HG02623 (cell line): ENCODE measurements around the gene CBFB.
"Not testable (repeated sequence)": the region's sequence is repeated elsewhere in the genome, so short reads cannot be mapped to it uniquely, and the experiment has no call there.

ENCODE experiments used
- ATAC-seq: cut with Tn5 transposase; IDR thresholded peaks from one replicate; pipeline ENCODE4 v1.9.1; 2021; ENCODE audit warnings: moderate library complexity; ENCODE audit not compliant: unreplicated experiment

Gene CBFB

DNA sequence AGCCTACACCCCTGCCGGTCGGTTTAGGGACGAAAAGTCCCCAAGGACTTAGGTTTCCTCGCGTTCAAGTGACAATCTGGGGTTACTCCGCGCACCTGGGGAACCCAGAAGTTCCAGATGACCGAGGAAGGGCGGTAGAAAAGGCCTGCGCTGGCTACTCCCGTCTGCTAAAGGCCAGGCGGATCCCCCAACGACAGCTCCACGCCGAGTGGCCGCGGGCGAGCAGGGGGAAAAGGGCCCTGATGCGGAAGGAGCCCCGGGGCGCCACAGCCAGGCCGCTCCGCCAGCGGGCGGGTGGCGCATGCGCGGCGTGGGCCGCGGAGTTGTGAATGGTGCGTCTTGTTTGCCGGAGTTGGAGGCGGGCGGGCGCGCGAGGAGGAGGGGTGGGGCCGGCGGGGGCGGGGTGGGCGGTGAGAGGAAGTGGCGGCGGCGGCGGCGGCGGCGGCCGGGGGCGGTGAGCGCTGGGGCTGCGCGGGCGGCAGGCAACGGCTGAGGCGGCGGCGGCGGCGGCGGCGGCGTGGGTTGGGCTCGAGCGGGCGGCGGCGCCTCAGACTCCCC is at the start of gene CBFB:
CBFB (plus strand) TSS at position 454 of the 558 bp plus-strand sequence. CDS start 259 bp downstream, outside the sequence.
- ATAC-seq, result peak; percentile 72

DNA sequence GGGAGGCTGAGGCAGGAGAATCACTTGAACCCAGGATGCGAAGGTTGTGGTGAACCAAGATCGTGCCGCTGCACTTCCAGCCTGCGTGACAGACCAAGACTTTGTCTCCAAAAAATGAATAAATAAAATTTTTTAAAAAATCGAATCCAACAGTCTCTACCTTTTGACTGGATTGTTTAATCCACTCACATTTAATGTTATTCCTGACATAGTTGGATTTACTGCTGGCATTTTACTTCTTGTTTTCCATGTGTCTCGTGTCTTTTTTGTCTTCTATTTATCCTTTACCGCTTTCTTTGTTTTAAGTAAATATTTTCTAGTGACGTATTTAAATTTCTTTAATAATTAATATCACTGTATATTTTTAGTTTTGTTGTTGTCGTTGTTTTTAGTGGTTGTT is 45.9 kb upstream of the CBFB start:
- no peak for ATAC-seq

DNA sequence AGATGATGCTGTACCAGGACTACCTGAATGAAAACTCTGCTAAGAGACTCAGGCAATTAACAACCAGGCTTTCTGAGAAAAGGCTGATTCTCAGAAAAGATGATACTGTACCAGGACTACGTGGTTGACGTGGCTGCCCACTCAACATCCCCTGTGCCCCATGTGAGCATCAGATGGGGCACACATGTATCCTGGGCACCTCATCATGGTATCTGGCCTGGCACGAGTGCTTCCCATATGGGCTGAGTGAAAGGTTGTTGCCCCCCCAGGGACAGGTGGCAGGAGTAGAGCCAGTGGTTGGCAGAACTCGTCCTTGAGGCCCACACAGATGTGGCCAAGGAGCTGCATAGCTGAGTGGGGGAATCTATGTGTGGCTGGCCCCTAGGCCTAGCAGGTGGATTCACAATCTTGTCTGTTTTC is 44.0 kb upstream of the CBFB start:
- ATAC-seq, result no peak

DNA sequence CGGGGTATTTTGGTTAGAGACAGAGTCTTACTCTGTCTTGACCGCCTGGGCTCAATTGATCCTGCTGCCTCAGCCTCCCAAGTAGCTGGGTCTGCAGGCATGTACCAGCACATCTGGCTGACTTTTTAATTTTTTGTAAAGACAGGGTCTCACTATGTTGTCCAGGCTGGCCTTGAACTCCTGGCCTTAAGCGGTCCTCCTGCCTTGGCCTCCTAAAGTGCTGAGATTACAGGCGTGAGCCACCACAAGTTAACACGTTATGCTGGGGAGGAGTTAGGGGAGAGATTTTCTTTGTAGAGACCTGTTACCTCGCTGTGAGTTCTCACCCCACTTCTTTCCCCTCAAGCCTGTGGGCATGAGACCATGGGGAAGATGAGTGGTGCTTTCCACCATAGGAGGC is 42.4 kb upstream of the CBFB start:
- no peak for ATAC-seq

DNA sequence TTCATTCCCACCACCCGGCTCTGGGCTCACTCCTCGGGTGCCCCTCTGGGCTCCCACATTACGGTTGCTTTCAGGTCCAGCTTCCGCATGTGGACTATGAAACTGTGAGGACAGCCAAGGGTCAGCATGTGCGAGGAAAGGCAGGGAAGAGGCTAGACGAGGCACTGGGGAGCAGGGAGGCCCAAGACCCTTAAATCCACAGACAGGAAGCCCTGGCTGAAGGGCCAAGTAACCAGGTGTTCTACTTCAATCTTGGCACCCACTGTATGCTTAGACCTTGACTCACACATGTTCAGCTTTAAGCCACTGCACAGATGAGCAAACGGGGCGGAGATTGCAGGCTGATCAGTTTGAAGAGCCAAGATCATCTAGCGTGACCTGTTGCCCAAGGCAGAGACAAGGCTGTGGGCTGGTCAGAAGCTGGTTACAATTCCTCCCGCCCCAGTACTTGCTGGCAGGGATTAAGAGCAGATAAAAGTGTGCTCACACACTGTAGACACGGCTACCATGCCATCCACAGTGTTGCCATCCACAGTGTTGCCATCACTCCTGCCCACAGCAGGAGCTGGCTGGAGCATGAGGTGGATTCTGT is 40.7 kb upstream of the CBFB start, which contains the start of gene CES4A:
CES4A (plus strand) TSS at position 393 of the 592 bp plus-strand sequence; CDS start at position 577, 184 bp downstream.
- no peak for ATAC-seq

DNA sequence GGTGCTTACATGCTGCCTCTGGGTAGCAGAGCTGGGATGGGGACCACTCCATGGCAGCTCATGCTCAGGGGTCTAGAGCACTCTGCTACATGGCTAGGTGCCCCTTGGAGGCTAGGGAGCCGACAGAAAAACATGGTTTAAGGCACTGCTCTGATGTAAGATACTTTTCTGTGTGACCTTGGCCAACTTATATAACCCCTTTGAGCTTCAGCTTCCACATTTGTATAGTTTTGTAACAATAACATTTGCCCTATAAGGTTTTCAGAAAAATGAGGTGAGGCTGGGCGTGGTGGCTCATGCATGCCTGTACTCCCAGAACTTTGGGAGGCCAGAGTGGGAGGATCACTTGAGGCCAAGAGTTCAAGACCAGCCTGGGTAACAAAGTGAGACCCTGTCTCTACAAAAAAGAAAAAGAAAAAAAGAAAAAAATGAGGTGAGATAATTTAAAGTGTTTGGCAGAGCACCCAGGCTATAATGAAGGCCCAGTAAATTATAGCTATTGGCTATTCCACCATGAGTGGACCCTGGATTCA is 37.3 kb upstream of the CBFB start:
- no peak for ATAC-seq

DNA sequence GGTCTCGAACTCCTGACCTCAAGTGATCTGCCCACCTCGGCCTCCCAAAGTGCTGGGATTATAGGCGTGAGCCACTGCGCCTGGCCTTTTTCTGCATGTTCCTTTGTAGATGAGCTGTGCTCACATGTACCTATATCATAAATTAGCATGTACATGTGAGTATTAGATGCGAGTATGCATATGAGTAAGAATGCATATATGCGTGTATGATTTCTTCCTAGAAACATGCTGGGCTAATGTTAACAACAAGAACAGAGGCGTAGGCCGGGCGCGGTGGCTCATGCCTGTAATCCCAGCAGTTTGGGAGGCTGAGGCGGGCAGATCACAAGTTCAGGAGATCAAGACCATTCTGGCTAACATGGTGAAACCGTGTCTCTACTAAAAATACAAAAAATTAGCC is 35.4 kb upstream of the CBFB start:
- not testable (repeated sequence) for ATAC-seq

DNA sequence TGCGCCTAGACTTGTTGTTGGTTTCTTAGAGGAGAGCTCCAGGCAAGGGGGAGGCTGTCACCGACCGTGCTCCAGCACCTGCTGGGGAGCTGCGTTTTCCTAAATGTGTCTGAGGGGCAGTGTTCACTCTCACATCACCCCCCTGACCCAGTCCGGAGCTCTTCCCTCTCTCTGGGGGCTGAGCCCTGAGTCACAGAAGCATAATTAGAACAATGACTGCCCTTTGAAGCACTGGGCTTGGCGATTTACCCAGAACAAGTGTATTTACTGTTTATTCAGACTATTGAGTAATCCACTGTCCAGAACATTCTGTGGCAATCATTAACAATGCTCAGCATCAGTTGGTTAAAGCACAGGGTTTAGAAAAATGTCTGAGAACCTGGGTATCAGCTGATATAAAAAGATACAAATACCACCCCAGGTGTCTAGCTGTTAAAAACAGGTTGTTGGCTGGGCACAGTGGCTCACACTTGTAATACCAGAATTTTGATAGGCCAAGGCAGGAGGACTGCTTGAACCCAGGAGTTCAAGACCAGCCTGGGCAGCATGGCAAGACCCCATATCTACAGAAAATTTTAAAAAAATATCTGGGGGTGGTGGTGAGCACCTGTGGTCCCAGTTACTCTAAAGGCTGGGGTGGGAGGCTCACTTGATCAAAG is 32.5 kb upstream of the CBFB start:
- no peak for ATAC-seq

DNA sequence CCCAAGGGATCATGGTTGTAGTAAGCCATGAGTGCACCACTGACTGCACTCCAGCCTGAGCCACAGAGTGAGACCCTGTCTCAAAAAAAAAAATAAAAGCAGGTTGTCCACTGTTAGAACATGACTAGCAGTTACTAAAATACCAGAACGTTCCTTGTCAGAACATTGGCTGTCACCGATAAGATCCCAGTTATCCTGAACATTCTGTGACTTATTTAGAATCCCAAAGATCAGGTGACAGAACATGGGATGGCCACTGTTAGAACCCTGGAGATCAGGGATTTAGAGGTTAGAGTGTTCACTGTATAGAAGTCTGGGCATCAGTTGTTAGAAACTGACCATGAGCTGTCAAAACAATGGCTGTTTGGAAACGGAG is 32.0 kb upstream of the CBFB start:
- ATAC-seq, result no peak

DNA sequence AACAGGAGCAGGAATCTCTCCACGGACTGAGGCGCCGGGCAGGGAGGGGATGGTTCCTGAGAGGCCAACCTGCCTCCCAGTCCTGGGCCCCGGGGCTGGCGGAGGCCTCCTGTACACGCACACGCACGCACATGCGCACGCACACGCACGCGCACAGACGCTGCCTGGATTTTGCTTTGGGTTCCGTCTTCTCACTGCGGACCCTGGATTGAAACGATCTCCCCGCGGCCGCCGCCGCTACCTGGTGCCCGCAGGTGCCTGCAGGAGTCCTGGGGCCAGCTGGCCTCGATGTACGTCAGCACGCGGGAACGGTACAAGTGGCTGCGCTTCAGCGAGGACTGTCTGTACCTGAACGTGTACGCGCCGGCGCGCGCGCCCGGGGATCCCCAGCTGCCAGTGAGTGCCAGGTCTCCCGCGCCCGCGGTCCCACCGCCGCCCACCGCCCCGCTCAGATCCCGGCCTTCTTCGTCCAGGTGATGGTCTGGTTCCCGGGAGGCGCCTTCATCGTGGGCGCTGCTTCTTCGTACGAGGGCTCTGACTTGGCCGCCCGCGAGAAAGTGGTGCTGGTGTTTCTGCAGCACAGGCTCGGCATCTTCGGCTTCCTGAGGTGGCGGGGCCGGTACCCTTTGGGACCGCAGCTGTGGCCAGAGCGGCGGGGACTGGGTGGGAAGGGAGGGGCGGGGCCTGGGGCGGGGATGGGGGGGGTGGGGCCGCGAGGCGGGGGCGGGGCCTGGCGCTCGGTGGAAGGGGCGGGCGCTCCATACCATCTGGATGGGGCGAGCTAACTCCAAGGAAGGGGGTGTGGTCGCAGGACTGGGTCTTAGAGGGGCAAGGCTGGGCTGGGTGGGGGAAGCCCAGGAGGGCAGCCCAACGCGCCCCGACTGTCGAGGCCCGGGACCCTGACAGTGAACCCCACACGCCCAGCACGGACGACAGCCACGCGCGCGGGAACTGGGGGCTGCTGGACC is 28.3 kb upstream of the CBFB start:
- ATAC-seq, result no peak

DNA sequence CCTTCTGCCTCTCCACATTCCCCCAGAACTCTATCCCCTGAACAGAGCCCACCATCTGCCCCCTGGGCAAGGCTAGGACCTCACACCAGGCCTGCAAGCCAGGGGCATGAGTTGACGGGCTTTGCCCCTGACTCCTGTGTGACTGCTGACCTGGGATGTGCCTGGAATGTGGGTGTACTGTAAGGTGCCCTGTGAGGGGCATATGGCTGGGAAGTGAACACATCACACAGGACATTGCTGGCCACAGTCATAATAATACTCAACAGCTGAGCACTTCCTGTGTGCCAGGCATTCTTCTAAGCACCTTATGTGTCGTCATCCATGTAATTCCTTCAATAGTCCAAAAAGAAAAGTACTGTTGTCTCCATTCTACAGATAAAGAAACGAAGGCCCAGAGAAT is 27.2 kb upstream of the CBFB start:
- ATAC-seq, result no peak

DNA sequence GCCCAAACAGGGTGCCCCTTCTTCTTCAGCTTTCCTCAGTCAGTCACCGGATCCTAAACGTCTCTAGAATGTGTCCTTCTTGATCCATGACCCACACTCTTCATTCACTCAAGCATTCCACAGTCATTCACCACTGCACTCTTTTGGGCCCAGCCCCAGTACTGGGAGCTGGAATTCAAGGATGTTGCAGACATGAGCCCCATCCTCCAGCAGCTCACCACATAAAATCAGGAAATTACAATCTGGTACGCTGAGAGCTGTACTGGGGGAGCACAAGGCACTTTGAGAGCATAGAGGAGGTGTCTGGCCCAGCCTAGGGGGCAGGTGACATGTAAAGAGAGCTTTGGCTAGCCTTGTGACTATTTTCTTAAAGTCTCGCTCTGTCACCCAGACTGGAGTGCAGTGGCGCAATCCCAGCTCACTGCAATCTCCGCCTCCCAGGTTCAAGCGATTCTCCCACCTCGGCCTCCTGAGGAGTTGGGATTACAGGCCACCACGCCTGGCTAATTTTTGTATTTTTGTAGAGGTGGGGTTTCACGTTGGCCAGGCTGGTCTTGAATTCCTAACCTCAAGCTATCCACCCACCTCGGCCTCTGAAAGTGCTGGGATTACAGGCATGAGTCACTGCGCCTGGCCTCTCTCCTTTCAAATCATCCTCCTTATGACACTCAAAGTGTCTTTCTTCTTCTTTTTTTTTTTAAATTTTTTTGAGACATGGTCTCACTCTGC is 21.9 kb upstream of the CBFB start:
- no peak for ATAC-seq

DNA sequence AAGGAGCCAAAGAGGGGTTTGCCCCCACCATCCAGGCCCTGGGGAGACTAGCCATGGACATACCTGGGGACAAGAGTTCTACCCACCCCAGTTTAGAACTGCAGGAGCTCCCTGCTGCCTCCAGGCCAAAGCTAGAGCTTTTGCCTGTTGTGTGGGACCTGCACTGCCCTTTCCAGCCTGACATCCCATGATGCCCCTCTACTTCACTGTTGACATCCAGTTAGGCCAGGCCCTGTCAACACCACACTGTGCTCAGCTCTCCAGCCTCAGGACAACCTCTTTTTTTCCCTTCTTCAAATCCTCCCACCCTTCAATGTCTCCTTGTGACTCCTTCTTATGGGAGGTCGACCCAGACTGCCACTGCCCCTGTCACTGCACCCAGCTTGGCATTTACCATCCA is 19.8 kb upstream of the CBFB start:
- no peak for ATAC-seq

DNA sequence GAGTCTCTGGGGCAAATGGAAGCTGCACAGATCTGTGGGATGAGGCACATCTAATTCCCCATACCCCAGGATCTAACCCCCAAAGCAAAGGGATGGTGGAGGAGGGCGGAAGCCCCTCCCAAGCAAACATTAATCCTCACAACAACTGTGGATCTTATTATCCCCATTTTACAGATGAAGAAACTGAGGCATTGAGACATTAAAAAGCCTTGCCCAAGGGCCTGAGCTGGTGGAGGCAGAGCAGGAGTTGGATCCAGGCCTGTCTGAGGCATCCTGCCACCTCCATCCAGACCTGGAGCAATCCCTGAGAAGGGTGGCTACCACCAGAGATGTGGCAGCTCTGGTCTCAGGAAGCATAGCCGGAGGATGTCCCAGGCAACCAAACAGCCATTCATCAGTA is 17.7 kb upstream of the CBFB start:
- no peak for ATAC-seq

DNA sequence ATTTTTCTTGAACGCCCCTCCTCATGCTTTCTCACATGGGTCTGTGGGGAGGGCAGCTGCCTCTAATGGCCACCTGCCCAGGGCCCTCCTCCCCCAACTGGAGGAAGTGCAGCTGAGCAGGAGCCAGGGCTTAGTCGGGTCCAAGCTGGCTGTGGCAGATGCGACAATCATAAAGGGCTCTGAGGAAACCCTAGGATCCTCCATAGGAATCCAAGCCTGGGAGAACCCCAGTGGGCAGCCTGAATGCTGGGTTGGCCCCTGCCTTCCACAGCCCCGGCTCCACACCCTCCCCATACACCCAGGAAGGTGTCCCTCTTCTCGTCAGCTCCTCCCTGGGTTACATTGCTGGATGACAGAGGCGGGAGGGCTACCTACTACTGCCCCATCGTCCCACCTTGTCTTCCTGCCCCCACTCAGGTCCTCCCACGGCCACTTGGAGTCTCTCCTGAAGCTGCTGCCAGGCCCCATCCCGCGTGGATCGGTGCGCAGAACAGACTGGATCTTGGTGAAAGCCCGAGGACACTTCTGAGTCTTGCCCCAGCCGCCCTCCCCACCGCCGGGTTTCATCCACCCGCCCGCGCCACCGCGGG is 15.6 kb upstream of the CBFB start:
- no peak for ATAC-seq

DNA sequence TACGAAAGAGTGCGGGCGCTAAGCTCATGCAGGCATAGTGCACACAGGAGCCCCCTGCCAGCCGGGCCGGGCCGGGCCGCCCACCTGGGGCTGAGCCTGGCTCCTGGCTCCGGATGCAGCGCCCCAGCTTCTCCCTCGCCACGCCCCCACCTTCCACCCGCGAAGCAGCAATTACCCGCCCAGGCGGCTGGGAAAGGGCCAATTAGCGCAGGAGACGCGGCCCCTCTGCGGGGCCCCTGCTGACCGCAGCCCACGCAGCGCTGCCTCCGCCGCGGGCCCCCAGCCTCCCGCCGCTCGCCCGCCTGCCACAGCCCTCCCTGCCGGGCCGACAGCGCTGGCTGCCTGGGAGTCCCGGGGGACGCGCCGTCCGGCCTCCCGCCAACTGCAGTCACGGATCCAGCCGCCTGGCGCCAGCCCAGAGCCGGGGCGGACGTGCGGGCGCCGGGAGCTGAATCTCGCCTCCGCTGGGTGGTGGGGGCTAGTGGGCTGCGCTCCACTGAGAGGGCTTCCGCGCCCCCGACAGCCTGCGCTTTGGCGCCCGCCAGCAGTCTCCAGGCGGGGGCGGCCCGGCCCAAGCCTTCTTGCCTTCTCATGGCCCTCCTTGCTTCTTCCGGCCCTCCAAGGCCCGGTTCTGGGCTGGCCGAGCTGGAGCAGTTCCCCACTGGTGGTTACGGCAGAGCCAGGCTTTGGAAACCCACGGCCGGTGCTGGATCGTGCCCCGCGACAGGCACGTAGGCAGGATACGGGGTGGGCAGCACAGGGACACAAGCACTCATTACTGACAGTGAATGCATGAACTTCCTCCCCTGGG is 14.9 kb upstream of the CBFB start:
- no peak for ATAC-seq

DNA sequence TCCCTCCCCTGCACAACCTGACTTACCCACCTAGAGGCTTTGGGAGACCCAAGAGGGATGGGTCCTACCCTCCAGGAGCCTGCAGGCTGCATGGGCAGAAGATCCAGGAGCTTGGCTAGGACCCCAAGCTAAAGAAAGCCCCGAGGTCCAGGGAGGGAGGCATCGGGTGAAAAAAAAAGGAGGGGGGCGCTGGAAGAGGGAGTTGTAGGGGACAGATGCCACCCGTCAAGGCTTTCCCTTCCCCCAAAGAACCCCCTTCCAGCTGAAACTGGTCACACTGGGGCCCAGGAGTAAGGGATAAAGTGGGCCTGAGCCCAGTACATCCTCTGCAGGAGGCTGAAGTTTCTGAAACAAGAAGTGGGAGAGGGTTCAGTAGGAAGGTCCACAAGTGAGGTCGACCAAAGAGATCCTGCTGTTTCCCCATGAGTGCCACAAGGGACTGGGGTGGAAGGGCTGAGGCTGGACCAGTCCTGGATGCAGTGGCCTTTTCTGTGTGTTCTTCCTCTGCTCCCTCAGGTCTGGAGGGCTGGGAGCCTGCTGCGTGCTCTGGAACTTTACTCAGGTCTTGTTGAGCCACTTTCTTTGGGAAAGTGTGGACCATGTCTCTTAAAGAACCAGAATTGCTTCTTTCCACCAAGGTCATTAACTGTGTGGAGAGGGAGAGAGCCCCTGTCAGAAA is 14.2 kb upstream of the CBFB start:
- no peak for ATAC-seq

DNA sequence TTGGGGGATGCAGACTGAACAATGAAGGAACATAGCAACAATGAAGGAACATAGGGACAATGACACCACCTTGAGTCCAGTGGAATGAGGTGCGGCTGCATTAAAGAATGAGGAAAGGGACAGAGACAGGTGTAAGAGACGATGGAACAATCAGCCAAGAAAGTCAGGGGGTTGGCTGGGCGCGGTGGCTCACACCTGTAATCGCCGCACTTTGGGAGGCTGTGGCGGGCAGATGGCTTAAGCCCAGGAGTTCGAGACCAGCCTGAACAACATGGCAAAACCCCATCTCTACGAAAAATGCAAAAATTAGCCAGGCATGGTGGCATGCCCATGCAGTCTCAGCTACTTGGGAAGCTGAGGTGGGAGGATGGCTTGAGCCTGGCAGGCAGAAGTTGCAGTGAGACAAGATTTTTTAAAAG is 13.6 kb upstream of the CBFB start:
- ATAC-seq, result no peak

DNA sequence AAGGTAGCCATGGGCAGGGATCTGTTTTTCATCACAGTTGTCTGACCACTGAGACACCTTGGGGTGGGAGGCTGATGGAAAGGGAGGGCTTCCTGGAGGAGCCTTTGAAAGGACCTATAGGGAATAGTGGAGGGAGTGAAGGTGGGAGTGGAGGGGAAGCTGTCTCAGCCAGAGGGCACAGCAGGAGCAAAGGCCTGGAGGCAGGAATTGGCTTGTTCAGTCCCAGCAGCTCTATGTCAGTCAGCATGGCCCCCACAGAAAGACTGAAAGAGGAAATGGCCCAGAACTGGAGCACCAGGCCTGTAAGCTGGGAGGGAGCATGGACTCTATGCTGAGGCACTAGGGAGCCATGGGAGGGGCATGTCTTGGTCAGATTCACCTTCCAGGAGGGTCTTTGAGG is 12.8 kb upstream of the CBFB start:
- ATAC-seq, result no peak
